Left forelimb (tissue), 1 donor: Measurements from ENCODE around the gene SLC25A1.

Experiments used
- DNase-seq: peaks from one replicate; pipeline ENCODE4 v3.0.0-alpha.2; 2018; ENCODE audit warnings: low spot score

SLC25A1 gene

DNA sequence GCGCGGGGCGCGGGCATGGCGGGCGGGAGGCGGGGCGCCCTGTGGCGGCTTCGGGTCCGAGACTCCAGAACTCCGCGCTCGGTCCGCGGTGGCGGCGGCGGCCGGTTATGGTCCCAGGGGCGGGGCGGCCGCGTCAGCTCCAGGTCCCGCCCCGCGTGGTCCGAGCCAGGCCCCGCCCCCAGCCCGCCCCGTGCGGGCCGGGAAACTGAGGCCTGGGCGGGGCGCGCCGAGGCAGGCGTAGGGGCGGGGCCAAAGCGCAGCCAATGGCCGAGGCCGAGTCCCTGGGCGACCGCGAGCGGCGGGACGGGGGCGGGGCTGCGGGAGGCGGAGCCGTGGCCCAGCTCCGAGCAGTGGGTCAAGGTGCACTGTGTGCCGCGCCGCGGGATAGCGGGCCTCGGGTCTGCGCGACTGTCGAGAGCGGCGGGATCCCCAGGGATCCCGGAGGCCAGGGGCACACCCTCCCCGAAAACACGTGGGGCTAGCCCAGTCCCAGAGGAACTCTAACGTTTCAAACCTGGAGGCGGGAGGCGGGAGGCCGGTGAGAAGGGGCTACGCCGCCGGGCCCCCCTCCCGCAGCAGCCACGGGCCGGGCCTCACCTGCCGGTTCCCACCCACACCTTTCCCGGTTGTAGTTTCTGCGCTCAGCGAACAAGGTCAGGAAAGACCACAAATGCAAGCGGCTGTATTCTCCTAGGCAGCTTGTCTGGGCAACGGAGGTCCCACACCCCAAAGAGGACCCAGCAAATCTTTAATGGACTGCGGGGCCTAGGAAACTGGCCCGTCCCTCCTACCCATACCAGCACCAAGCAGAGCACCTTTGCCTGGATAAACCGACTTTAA, at the start of gene SLC25A1:
SLC25A1 (minus strand) TSS at position 80 of the 840 bp plus-strand sequence; CDS start at position 17, 63 bp downstream.
- DNase-seq: peak; percentile 89

DNA sequence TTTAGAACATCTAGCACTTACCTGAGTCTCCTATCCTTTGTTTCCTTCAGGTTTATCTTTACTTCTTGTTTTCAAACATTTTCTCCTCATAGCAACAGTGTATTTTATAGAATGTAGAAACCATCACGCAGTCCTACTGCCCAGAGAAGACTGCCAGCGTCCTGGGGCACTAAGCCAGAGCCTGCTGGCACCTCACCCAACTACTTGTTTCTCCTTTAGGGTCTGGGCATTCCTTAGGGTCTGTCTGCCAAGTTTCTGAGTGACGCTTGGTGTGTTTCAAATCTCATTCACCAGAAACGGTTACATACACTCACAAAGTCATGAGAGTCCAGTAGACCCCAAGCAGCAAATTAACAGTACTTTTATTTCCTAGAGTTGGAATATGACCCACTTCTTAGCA, 49.6 kb upstream of the SLC25A1 start:
- DNase-seq: no peak

DNA sequence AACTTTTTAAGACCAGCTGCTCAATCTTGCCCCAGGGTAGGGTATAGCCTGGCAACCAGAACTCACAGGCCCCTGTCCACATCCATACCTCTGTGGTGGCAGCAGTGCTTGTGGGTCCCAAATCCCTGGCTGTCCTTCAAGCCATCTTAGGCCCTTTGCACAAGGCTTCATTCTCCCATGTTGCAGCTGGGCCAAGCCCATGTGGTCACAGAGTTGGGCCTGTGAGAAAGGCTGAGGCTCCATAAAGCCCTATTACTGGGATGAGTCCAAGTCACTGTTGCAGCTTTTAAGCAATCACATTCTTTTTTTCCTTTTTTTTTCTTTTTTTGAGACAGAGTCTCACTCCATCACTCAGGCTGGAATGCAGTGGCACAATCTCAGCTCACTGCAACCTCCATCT, 47.9 kb upstream of the SLC25A1 start:
- DNase-seq: no peak

DNA sequence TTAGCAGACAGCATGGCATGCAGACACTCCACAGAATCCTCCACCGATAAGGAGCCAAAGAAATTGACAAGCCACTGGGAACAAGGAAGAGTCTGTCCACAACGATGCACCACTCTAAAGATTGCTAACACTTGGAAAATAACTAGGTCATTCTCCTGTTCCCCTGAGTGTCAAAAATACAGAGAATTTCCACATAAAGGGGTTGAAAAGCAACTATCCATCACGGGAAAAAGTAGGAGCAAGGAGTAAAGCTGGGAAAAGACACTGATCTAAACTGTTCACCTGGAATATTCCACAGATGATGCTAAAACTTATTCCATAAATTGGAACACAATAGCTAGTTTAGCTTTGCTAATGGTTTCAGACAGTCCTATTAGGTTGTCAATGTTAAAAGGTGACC, 47.0 kb upstream of the SLC25A1 start:
- no peak for DNase-seq

DNA sequence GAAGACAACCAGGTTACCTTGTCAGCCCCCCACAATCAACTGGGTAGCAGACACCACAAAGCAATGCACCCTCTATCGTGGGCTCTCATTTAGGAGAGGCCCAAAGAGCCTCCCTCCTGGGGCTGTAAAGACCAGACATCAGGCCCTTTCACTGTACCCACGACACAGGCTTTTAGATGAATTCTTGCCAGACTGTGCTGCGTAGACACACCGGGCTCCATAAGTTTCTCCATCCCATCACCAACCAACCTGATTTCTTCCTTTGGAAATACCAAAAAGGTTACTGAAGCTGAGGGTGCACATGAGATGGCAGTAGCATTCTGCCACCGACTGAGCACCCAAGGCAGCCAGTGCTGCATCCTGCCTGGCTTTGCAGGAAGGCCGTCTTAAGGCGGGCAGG, 46.4 kb upstream of the SLC25A1 start:
- DNase-seq: no peak

DNA sequence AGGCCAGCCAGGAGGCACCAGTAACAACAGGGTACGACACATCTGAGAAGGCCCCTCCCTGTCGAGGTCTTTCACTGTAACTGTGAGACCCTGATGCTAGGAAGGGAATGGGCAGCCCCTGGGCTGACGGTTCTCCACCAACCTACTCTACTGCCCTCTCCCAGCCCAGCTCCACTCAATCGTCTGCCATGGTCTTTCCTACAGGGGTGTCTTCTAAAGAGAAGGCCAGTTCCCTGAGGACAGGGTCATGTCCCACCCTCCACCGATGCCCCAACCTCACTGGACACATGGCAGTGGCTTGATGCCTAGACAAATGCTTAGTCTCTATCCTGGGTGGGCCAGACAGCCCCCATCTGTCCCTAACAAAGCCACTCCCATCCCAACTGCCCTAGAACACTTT, 46.0 kb upstream of the SLC25A1 start:
- DNase-seq: no peak

DNA sequence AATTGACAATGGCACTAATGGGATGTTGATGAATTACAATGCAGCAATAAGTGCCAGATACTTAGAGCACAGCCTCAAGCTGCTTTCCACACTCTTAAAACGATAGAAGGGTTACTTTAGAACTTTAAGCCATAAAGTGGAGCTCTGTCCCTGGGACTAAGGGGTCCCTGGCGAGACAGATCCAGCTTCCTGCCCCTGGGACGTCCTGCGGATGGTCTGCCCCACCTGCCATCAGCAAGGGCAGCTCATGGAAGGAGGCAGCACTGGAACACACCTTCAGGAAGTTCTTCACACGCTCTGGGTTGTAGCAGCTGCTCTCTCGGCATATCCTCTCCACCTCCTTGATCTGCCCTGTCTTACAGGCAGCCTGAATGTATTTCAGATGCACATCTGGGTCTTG, 45.1 kb upstream of the SLC25A1 start:
- no peak for DNase-seq

DNA sequence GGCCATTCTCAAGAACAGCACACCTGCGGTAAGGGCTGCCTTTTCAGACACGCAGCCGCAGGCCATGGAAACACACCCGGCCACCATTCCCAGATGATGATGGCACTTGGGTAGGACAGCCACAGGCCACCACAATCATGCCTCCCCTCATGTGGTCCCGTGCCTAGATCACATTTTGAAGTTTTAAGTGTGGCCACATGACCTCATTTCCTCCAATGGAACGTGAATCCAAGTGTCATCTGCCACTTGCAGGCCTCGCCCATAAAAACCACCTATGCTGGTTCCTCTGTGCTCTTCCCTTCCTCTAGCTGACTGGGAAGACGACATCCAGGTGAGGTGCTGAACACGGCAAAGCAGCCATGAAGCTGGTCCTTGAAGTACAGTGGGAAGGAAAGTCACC, 44.6 kb upstream of the SLC25A1 start:
- no peak for DNase-seq

DNA sequence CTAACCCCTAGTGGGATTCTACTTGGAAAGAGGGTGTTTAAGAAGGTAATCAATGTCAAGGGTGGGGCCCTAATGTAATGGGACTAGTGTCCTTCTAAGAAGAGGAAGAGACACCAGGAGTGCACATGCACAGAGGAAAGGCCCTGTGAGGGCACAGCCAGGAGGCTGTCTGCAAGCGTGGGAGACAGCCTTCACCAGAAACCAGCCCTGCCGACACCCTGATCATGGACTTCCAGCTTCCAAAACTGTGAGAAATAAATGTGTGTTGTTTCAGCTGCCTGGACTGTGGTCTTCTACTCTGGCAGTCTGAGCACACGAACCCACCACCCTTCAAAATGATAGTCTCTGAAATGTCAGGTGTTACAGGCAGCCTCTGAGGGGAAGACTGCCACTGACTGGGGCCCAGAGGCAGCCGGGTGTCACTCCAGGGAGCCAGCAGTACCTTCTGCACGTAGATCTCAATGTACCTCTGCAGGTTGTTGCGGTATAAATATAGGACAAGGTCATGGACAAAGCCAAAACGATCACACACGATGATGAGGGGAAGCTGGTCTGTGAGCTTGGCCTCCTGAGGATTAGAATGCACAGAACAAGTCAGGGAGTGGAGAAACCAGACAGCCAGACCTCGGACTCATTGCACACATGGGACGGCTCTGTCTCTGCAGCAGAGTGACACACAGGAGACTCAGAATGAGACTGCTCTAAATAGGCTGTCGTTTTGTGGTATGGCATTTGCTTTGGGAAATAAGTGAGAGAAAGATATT, 43.9 kb upstream of the SLC25A1 start:
- no peak for DNase-seq

DNA sequence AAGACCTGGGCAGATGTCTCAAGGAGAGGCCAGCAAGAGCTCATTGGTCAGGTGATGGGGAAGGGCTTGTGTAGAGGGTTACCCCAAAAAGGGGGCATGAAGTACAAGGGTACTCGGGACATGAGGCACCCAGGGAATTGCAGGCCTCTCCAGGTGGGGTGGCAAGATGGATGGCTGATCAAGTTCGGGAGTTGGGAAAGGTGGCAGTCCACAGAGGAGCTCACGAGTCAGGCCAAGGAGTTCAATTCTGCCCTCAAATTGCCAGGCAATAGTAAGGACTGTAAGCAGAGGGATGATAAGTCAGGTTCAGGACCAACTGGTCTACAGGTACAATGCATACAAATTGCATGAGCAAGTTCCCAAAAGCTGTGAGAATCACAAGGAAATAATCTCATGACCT, 42.3 kb upstream of the SLC25A1 start:
- no peak for DNase-seq

DNA sequence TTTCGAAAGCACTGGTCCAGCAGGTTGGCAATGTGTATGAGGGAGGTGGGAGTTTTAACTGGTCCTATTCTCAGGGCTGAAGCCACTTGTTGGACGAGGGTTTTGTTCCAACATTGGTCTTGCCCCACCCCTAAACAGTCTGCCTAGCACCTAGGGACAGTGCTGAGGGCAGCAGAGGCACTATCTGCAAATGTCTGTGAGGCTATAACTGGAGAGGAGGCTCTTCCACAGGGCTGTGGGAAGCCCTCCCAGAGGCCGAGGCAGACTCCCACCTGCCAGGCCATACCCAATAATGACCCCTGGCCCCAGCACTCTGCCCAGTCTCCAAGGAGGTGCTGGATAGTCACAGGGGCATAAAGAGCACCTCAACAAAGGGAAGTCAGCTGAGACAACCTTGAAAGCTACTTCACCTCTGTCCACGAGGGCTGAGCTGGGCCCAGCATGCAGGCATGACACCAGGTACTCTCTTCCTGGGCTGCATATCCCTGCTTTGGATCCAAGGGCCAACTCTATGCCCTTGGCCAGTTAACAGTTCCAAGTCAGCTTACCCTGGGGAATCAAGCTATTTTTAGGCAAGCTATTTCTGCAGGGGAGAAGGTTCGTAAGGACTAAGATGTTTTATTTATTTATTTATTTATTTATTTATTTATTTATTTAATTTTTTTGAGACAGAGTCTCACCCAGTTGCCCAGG, 40.2 kb upstream of the SLC25A1 start:
- no peak for DNase-seq

DNA sequence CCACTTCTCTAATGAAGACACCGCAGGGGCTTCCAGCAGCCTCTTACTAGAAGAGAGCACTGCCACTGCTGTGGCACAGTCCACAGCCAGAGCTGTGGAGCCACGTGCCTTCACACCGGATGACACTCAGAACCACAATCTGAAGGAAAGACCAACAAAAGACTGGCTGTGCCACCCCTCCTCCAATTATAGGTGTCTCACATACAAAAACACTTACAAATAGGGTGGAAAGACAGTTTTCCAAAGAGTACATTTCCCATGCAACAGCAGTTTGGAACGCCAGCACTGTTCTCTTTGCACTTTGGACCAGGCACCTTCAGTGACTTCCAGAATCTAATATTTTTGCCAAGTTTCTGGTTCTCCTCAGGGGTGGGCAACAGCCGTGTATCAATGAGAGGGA, 38.0 kb upstream of the SLC25A1 start:
- no peak for DNase-seq

DNA sequence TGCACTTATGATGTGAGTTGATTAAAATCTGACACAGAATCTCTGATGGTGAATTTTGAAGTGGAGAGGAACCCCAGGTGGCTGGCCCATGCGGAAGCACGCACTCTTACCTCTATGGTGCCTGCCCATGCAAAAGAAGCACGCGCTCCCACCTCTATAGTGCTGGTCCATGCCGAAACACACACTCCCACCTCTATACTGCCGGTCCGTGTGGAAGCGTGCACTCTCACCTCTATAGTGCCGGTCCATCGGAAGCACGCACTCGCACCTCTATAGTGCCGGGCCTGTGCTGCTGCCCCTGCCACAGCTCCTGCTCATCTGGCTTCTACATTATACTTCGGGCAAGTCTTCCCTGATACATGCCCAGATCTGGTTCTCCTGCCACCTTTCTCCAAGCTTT, 36.8 kb upstream of the SLC25A1 start:
- no peak for DNase-seq

DNA sequence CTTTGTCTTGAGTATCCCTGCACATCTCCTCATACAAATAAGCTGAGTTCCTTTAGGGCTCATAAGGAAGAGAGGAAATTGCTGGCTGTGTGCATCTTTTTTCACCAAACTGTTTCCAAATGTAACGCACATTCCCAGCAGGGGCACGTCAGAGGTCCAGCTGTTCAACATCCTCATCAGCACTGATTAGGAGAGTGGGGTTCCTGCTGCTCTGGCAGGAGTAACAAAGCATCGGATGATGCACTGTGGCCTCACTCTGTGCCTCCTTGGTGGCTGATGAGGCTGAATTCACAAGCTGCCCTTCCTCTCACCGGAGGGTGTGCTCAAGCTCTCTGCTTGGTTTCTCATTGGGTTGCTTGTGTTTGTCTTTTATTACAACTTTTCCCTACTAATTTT, 35.5 kb upstream of the SLC25A1 start:
- no peak for DNase-seq

DNA sequence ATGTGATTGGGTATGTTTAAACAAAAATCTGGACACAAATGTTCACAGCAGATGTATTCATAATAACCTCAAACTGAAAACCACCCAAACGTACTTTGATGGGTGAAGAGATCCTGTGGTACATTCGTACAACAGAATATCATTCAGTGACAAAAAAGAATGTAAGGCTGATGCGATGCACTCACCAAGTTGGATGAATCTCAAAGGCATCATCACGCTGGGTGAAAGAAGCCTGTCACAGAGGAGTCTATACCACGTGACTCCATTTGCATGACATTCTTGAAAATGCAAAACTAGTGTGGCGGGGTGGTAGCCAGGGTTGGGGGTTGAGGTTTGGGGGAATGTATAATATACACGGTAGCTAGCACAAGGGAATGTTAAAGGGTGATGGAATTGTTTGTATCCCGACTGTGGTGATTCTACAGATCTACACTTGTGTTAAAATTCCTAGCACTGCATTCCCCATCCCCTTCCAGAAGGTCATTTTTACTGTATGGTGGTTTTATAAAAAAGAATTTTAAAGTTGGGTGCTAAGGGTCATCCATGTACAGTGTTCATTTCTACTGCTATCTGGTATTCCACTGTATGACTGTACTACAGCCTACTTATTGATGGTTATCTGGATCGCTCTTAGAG, 35.0 kb upstream of the SLC25A1 start:
- no peak for DNase-seq

DNA sequence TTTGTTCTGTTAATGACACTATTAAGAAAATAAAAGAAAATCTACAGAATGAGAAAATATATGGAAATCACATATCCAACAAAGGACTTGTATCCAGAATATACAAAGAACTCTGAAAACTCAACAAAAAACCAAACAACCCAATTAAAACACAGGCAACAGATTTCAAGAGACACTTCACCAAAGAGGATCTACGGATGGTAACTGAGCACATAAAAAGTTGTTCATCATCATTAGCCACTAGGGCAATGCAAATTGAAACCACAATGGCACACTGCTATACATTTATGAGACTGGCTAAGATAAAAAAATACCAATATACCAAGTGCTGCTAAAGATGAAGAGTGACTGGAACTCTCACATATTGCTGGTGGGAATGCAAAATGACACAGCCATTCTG, 34.5 kb upstream of the SLC25A1 start:
- DNase-seq: no peak

DNA sequence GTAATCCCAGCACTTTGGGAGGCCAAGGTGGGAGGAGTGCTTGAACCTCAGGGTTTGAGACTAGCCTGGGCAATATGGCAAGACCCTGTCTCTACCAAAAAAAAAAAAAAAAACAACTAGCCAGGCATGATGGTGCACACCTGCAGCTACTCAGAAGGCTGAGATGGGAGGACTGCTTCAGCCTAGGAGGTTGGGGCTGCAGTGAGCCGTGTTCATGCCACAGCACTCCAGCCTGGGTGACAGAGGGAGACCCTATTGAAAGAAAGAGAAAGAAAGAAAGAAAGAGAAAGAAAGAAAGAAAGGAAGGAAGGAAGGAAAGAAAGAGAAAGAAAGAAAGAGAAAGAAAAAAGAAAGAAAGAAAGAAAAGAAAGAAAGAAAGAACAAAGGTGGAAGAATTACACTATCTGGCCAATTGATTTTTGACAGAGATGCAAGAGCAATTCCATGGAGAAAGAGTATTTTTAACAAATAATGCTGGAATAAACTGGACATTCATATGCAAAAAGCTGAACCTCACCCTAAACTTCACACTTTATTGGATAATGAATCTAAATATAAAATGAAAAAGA, 33.9 kb upstream of the SLC25A1 start:
- no peak for DNase-seq

DNA sequence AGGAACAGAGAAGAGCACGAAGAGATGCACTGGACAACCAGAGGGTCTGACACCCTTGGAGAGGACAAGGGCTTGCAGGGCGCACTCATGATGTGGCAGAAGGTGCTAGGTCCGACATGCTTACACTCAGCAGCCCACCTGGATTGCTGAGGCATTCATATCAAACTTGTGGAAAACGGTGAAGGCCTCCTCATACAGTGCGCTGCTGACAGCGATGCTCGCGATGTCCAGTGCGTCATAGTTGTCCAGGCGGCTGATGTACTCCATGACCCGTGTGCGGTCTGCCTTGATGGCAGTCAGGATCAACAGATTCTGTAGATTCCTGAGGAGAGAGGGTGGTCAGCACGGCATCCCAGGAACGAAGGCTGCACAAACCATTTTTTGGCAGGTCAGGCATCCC, 31.7 kb upstream of the SLC25A1 start:
- DNase-seq: no peak

DNA sequence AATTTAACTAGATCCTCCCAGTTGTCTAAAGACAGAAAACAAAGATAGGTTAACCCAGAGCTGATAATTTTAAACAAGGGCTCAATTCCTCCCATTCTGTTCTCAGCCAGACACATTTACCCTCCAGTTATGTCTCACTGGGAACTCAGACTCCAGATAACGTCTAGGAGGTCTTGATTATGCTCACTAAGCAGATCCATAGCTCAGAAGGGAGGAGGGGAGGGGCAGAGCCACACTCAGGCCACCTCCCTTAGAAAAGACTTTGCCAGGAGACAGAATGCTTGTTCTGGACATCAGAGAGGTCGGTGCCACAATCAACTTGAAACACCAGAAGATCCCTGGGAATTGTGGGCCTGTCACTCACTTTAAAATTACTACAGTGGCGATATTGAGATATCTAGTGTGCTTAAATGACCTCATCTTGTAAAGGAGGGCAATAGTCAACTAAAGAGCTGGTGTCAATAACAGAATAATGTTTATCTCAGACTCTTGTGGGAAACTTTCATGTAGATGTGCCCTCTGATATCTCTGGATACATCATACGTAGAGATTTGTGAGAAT, 29.8 kb upstream of the SLC25A1 start:
- DNase-seq: no peak

DNA sequence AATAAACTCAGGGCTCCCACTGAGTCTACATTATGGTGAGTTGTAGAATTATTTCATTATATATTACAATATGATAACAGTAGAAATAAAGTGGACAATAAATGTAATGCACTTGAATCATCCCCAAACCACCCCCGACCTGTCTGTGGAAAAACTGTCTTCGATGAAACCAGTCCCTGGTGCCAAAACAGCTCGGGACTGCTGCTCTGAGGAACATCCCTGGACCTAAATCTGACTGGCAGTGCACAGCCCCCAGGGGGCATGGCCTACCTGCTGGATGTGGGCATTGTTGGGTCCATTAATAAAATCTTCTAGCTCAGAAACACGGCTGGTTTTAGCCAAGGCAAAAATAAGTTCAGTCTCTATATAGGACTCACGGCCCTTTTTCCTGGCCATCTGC, 29.3 kb upstream of the SLC25A1 start:
- no peak for DNase-seq

DNA sequence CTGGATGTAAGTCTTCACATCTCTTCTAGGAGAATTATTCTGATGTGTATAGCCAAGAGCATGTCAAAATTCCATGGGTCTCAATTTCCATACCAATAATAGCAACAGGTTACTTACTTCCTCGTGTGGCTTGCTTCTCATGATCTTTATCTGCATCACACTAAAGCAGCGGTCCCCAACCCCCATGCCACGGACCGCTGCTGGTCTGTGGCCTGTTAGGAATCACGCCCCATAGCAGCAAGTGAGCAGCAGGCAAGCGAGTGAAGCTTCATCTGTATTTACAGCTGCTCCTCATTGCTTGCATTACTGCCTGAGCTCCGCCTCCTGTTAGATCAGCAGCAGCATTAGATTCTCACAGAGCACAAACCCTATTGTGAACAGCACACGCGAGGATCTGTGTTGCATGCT, 28.9 kb upstream of the SLC25A1 start:
- no peak for DNase-seq

DNA sequence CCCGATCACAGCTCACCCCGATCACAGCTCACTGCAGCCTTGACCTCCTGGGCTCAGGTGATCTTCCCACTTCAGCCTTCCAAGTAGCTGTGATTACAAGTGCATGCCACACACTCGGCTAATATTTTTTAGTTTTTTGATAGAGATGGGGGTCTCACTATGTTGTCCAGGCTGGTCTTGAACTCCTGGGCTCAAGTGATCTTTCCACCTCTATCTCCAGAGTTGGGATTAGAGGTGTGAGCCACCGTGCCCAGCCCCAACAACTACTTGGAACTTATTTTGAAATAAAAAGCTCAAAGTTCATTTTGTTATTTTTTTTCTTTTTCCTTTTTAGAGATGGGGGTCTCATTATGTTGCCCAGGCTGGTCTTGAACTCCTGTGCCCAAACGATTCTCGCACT, 27.8 kb upstream of the SLC25A1 start:
- no peak for DNase-seq
